Left hindlimb (tissue), 1 donor: ENCODE data around the gene HSD17B13.
"Not testable (repeated sequence)": the region's sequence is repeated elsewhere in the genome, so short reads cannot be mapped to it uniquely, and the experiment has no call there.

ENCODE experiments used
- DNase-seq: peaks from one replicate; pipeline ENCODE4 v3.0.0-alpha.2; 2018

HSD17B13 gene

DNA sequence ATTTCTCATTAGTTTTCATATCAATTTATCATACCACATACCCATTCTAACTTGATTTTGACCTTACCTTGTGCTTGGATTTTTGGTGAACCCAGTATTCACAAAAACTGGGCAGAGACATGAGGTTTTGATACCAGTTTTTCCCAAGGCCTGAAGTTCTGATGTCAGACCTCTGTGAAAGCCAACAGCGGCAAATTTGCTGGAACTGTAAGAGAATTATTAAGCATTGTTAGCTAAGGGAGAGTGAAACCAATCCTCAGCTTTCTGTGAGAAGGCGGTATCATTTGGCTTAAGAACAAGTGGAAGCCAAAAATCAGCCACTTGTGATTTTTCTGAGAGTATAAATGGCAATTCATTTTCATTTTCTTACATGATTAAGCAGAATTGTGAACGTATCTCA, 8.9 kb downstream of the HSD17B13 start:
- no peak for DNase-seq

DNA sequence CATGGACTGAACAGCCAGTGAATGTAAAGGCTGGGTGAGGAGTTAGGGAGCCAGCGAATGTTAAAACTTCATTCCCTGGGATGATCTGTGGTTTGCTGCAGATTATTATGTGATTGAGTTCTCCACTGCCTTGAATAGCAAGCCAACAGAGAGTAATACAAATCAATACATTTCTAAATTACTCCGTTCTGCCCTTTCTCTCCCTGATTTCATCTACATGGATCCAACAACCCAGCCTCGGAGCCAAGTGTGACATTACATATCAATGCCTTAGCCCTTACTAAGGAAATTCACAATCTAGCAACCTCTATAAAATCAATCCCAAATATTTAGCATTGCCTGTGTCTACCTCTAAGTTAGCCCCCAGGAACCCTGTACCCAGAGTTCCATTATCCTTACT, 11.0 kb downstream of the HSD17B13 start:
- DNase-seq = no peak

GRCh38 chr4:87310691-87311335, 11.9 kb downstream of the HSD17B13 start:
- DNase-seq = no peak

DNA sequence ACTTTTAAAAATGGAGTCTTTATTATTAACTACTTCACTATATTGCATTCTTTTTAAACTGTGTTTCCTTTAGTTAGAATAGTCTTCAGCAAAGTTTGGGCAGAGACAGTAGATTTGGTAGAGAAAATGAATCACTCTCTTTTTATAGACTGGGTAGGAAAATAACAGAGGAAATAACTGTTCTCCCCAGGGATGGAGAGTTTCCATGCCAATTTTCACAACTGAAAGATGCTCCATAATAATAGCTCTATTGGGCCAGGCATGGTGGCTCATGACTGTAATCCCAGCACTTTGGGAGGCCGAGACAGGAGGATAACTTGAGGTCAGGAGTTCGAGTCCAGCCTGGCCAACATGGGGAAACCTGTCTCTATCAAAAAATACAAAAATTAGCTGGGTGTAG, 13.1 kb downstream of the HSD17B13 start:
- no peak for DNase-seq

DNA sequence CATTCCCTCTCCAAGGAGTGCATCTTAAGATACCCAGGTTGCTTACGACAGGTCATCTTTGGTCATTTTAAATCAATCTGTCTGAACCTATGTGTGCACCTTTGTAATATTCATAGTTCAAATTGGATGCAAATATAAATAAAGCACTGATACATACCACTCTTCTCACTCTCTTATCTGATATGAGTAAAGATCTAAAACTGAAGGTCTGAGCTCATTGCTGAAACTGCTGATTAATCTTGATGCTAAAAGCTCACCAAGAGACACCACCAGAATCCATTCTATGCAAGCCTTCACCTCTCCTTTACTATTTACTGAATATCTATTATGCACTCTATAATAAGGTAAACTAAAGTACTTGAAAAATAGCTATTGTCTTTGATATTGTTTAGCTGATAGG, 16.6 kb downstream of the HSD17B13 start:
- DNase-seq = no peak

DNA sequence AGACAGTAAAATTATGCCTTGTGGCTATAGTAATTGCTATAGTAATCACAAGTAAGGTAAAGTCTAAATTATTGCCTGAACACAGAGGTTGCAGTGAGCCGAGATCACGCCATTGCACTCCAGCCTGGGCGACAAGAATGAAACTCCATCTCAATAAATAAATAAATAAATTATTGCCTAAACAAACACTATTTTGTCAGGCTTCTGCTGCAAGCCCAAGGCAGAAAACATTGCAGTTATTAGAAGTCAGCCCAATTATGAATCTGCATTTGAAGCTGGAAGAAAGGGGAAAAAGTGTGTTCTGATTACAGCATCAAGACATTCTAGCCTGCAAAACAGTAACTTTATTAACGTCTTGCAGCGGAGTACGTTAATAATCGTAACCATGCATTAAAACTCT, 17.1 kb downstream of the HSD17B13 start:
- DNase-seq = no peak

DNA sequence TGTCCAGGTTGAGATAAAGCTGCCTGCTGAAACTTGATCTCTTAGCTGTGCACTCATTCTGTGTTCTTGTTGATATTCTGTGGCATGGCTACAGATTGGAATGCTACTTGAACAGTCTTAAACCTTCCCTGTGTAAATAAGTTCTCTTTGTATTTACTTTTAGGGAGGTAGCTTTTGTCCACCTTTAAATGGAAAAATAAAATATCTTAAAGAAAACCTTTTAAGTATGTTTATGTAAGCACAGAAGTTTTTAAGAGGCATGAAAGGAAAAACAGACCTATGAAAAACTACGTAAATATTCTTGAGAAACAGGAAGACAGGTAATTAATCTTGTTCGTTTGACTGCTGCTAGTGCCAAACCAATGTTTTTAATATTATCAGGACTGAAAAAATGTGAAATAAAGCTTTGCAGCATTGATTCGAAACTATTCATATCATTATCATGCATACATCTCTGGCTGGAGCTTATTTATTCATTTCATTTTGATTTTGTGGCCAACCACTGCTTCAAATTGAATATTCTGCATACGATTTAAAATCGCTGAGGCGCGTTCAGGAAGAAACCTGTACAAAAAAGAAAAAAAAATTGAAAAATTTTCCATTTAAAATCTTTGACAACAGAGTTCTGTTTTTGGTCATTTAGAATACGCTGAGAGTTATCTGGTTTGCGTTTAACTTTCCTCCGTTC, 17.8 kb downstream of the HSD17B13 start:
- no peak for DNase-seq

DNA sequence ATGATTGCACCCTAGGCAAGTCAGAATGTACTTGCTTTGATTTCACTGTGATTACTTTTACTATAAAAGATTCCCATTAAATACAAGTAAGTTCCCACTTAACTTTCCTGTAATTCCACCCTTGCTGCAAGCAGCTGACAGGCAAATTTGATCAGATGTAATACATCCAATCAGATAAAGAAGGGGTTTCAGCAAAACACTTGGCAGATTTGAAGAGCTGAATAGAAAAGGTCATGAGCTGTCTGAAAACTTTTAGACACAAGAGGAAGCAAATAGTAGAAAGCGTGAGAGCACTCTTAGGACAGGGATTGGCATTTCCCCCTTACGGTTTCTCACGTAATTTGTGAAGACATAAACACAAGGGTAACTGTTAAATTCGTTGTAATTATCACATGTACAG, 22.8 kb downstream of the HSD17B13 start:
- no peak for DNase-seq

- DNase-seq = no peak
Observed at GRCh38 chr4:87298362-87298761, 24.3 kb downstream of the HSD17B13 start.

DNA sequence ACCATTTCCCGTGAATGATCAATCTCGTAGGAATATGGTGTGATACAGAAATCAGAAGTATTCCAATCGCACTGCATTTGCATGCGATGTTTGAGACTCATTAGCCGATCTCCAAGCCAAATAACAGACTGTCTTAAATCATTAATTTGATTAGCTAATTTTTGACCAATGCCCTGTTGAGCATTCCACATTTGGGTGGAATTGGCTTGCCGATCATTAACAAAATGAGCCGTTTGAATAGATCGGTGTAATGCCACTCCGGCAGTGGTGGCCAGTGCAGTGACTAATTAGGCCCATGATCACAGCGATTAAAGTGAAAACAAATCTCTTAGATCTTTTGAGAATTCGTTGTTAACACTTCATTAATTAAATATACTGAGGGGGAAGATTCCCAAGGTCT, 27.8 kb downstream of the HSD17B13 start:
- DNase-seq = not testable (repeated sequence)

GRCh38 chr4:87293889-87294288, 28.8 kb downstream of the HSD17B13 start:
- DNase-seq = not testable (repeated sequence)

- DNase-seq = no peak
Observed at GRCh38 chr4:87286970-87287369, 35.7 kb downstream of the HSD17B13 start.

DNA sequence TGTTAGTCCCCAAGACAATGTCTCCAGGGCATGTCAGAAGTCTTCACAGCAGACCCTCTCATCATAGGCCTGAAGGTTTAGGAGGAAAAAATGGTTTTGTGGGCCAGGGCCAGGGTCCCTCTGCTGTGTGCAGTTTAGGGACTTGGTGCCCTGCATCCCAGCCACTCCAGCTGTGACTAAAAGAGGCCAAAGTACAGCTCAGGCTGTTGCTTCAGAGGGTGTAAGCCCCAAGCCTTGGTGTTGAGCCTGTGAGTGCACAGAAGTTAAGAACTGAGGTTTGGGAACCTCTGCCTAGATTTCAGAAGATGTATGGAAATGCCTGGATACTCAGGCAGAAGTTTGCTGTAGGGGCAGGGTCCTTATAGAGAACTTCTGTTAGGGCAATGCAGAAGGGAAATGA, 38.4 kb downstream of the HSD17B13 start:
- DNase-seq = not testable (repeated sequence)

- no peak for DNase-seq
Observed at GRCh38 chr4:87283151-87283550, 39.5 kb downstream of the HSD17B13 start.

GRCh38 chr4:87281603-87282002, 41.1 kb downstream of the HSD17B13 start:
- no peak for DNase-seq

- DNase-seq = no peak
Observed at GRCh38 chr4:87278335-87278794, 44.3 kb downstream of the HSD17B13 start.

GRCh38 chr4:87275311-87275710, 47.4 kb downstream of the HSD17B13 start:
- DNase-seq = no peak

DNA sequence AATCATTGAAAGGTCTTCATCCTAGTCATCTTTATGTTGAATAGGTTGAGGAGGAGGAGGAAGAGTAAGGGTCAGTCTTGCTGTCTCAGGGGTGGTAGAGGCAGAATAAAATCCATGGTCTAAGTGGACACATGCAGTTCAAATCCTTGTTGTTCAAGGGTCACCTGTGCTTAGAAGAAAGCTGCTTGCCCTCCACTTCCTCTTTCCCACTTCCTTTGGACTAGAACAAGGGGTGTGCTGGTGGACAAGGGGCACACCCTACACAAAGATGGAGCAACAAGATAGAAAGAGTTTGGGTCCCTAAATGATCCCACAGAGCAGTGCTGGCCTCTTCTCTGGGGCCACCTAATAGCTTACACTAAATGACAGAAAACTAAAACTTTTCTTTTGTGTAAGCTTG, 47.9 kb downstream of the HSD17B13 start:
- no peak for DNase-seq

DNA sequence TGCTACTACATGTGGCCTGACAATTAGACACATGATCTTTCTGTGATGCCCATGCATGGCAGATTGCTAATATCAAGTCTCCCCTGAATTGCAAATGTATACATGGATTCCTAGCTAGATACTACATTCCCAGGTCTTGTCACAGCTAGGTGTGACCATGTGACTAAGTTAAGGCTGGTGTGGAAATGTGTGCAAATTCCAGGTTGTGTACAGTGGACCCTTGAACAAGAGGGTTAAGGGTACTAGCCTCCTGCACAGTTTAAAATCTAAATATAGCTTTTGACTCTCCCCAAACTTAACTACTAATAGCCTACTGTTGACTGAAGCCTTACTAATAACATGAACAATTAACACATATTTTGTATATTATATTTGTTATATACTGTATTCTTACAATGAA, 48.4 kb downstream of the HSD17B13 start:
- no peak for DNase-seq

DNA sequence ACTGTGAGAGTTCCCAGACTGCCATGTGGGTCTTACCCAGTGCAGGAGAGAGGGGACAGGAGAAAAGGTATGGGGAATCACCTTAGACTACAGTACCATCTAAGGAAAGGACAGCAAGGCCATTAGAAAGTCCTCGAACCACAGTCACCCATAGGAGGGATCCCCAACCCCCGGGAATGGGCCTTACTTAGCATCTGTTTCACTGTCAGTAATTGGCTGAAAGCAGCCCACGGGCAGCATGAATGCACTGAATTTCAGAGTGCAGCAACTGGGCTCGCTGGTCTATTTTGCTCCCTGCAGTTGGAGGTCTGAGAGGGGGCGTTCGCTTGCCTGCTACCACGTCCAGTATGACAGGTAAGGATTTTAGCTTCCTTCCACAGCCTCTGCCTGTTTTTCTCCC, 51.9 kb downstream of the HSD17B13 start:
- no peak for DNase-seq

GRCh38 chr4:87270144-87270543, 52.5 kb downstream of the HSD17B13 start:
- DNase-seq = no peak

DNA sequence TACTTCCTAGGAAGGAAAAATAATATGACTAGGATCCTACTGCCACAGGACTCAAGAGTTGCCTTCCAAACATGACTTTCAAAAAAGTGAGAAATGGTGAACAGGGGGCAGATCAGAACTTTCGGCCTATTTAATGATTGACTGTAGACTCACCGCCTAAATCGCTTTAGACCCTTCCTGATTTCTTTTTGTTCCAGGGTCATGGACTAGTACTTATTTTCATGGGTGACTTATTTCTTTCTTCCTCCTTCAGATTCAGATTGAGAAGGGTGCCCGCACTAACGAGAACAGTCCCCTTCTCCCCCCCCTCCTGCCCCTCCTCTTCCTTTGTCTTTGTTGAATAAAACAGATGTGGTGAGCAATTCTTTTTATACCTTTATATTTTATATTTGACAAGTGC, 54.3 kb downstream of the HSD17B13 start:
- DNase-seq = no peak

DNA sequence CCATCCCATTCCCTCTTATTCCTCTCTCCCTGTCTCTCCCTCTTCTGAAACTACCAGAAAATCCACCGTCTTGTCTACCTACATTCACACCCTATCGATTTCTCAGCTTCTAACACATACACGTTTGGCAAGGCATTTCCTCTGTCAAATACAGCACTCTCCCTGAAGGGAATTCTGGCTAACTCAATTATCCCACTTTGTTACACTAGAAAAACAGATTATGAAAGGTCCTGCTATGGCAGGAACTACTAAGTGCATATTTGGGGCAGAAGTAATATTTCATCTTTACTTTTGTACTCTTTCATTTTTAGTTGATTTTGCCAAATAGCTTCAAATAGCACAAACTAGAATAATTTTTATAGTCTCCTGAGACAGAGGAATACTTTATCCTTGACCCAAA, 55.7 kb downstream of the HSD17B13 start:
- DNase-seq = no peak

- DNase-seq = no peak
Observed at GRCh38 chr4:87262886-87263285, 59.8 kb downstream of the HSD17B13 start.

GRCh38 chr4:87260477-87260876, 62.2 kb downstream of the HSD17B13 start:
- DNase-seq = no peak
